ENCODE measurements around the gene FAM168A.
"Not testable (repeated sequence)": the region's sequence is repeated elsewhere in the genome, so short reads cannot be mapped to it uniquely, and the experiment has no call there.

FAM168A gene

GRCh38 chr11:73473252-73473651 lies 124.7 kb downstream of the FAM168A start:
- H3K27me3 ChIP-seq (ENCODE audit: control insufficient read depth, low read length), result no peaks in the 10 kb centered on the region
- no peaks in the 10 kb centered on the region for H4K20me1 ChIP-seq (ENCODE audit: control insufficient read depth, insufficient read depth, low read depth, low read length)
- H3K79me2 ChIP-seq (ENCODE audit: control insufficient read depth, low read length), result peaks cover 22% of the 10 kb centered on the region
- H3K36me3 ChIP-seq (ENCODE audit: control insufficient read depth, low read length), result 0 out of 2 replicates have a peak, but pooled peaks cover 4% of the 10 kb centered on the region
- H3K4me3 ChIP-seq (ENCODE audit: low read length), result no peak overlapping the region
- H3F3A ChIP-seq (ENCODE audit: control insufficient read depth, insufficient read depth), result no peaks in the 10 kb centered on the region
- no peaks in the 10 kb centered on the region for H3K4me1 ChIP-seq (ENCODE audit: control insufficient read depth, low read length)
- H3K9me2 ChIP-seq (replicated peaks; ENCODE audit: control insufficient read depth, low read length), result no peaks in the 10 kb centered on the region
- H3K27ac ChIP-seq (ENCODE audit: low read depth, low read length), result no peak overlapping the region
- H3K9me3 ChIP-seq (ENCODE audit: control insufficient read depth, insufficient read depth, low read length), result no peaks in the 10 kb centered on the region
- TF ChIP-seq EZH2phosphoT487 (IDR thresholded peaks at IDR 0.05; ENCODE audit: borderline replicate concordance, low read length) (no peak), CTCF (IDR thresholded peaks at IDR 0.05; ENCODE audit: low read depth, low read length, poor library complexity, severe bottlenecking) (no peak)
- H3K4me2 ChIP-seq (ENCODE audit: low read length), result no peak overlapping the region

- H3K36me3 ChIP-seq (ENCODE audit: control insufficient read depth, low read length); H3K4me2 ChIP-seq (ENCODE audit: low read length); H3K4me1 ChIP-seq (ENCODE audit: control insufficient read depth, low read length); H3K4me3 ChIP-seq (ENCODE audit: low read length); H4K20me1 ChIP-seq (ENCODE audit: control insufficient read depth, insufficient read depth, low read depth, low read length); H3K79me2 ChIP-seq (ENCODE audit: control insufficient read depth, low read length); H3K27ac ChIP-seq (ENCODE audit: low read depth, low read length); H3K9me2 ChIP-seq (replicated peaks; ENCODE audit: control insufficient read depth, low read length); H3K9me3 ChIP-seq (ENCODE audit: control insufficient read depth, insufficient read depth, low read length); H3K27me3 ChIP-seq (ENCODE audit: control insufficient read depth, low read length); H3F3A ChIP-seq (ENCODE audit: control insufficient read depth, insufficient read depth): not testable (repeated sequence)
Measured at GRCh38 chr11:73470036-73470612, 127.8 kb downstream of the FAM168A start.

GRCh38 chr11:73469401-73469800 lies 128.5 kb downstream of the FAM168A start:
- no peaks in the 10 kb centered on the region; the same call in 1 of the 2 replicates for H3K79me2 ChIP-seq (ENCODE audit: control insufficient read depth, low read length)
- no peak overlapping the region for H3K27ac ChIP-seq (ENCODE audit: low read depth, low read length)

More at GRCh38 chr11:73469401-73469800, 128.5 kb downstream of the FAM168A start:
- no peak overlapping the region for H3K4me3 ChIP-seq (ENCODE audit: low read length)
- no peaks in the 10 kb centered on the region for H3F3A ChIP-seq (ENCODE audit: control insufficient read depth, insufficient read depth)
- H3K4me2 ChIP-seq (ENCODE audit: low read length), result no peak overlapping the region
- no peaks in the 10 kb centered on the region for H3K9me2 ChIP-seq (replicated peaks; ENCODE audit: control insufficient read depth, low read length)
- H3K27me3 ChIP-seq (ENCODE audit: control insufficient read depth, low read length), result no peaks in the 10 kb centered on the region
- no peaks in the 10 kb centered on the region for H3K9me3 ChIP-seq (ENCODE audit: control insufficient read depth, insufficient read depth, low read length)
- no peaks in the 10 kb centered on the region for H3K4me1 ChIP-seq (ENCODE audit: control insufficient read depth, low read length)
- no peaks in the 10 kb centered on the region for H4K20me1 ChIP-seq (ENCODE audit: control insufficient read depth, insufficient read depth, low read depth, low read length)
- H3K36me3 ChIP-seq (ENCODE audit: control insufficient read depth, low read length), result 0 out of 2 replicates have a peak, but pooled peaks cover 6% of the 10 kb centered on the region
- TF ChIP-seq EZH2phosphoT487 (IDR thresholded peaks at IDR 0.05; ENCODE audit: borderline replicate concordance, low read length), result no peak
- no peak for TF ChIP-seq CTCF (IDR thresholded peaks at IDR 0.05; ENCODE audit: low read depth, low read length, poor library complexity, severe bottlenecking)

All from DOHH2 (cell line).